GM12878 (cell line): ENCODE measurements around the gene METRN. TPM values are rescaled to one million over a fixed set of nuclear protein-coding genes. Genes with fewer than 3 reads are reported as not detected.

Experiments used
- BACH1 ChIP-seq: fragments of 450-650 bp; IDR thresholded peaks from 2 replicates; pipeline ENCODE4 v1.6.1; 2017; ENCODE audit warnings: mild to moderate bottlenecking, borderline replicate concordance
- BHLHE40 ChIP-seq, 2 experiments: fragments of 450-650 bp in 1 of 2; IDR thresholded peaks; 2 replicates each; pipeline ENCODE4 v1.6.1; 2011 to 2017; ENCODE audit warnings: low read depth in 2 of 2, borderline replicate concordance in 1 of 2, improper control_type of control experiment in 1 of 2, low read length in 1 of 2, mild to moderate bottlenecking in 1 of 2
- CBX5 ChIP-seq: sonication (generic); IDR thresholded peaks from 2 replicates; pipeline ENCODE4 v1.6.1; 2016; ENCODE audit warnings: low read depth, moderate library complexity, mild to moderate bottlenecking, inconsistent platforms
- CREM ChIP-seq: IDR thresholded peaks from 2 replicates; pipeline ENCODE4 v1.6.1; 2014; ENCODE audit warnings: antibody characterized with exemption, low read depth
- GABPA ChIP-seq: IDR thresholded peaks from 2 replicates; pipeline ENCODE4 v1.6.1; 2014; ENCODE audit warnings: antibody characterized with exemption, low read depth, mild to moderate bottlenecking, inconsistent platforms
- GATAD2B ChIP-seq: fragments of 450-650 bp; conservative IDR thresholded peaks from 2 replicates; pipeline ENCODE4 v1.6.1; 2017; ENCODE audit warnings: low read depth, mild to moderate bottlenecking, moderate library complexity
- LARP7 ChIP-seq: fragments of 450-650 bp; IDR thresholded peaks from 2 replicates; pipeline ENCODE4 v1.6.1; 2017; ENCODE audit warnings: mild to moderate bottlenecking
- MTA2 ChIP-seq: fragments of 450-650 bp; IDR thresholded peaks from 2 replicates; pipeline ENCODE4 v1.6.1; 2016; ENCODE audit warnings: low read depth, mild to moderate bottlenecking, moderate library complexity
- RAD51 ChIP-seq: fragments of 450-650 bp; IDR thresholded peaks from 2 replicates; pipeline ENCODE4 v1.6.1; 2016; ENCODE audit warnings: moderate library complexity, mild to moderate bottlenecking, inconsistent platforms
- RELA ChIP-seq: fragments of 450-650 bp; IDR thresholded peaks from 2 replicates; pipeline ENCODE4 v1.8.0; 2014; ENCODE audit warnings: borderline replicate concordance; ENCODE audit not compliant: partially characterized antibody
- SMAD1 ChIP-seq: fragments of 450-650 bp; IDR thresholded peaks from 2 replicates; pipeline ENCODE4 v1.6.1; 2018; ENCODE audit warnings: mild to moderate bottlenecking, low read depth; ENCODE audit not compliant: partially characterized antibody
- SMARCA5 ChIP-seq: fragments of 450-650 bp; IDR thresholded peaks from 2 replicates; pipeline ENCODE4 v1.6.1; 2017; ENCODE audit warnings: mild to moderate bottlenecking
- SREBF1 ChIP-seq: IDR thresholded peaks from 2 replicates; pipeline ENCODE4 v1.6.1; 2012; ENCODE audit warnings: mild to moderate bottlenecking, low read length
- SREBF2 ChIP-seq: IDR thresholded peaks from 2 replicates; pipeline ENCODE4 v1.6.1; 2012; ENCODE audit warnings: mild to moderate bottlenecking, low read length
- TARDBP ChIP-seq: IDR thresholded peaks from 2 replicates; pipeline ENCODE4 v1.6.1; 2016; ENCODE audit warnings: borderline replicate concordance
- TCF12 ChIP-seq: IDR thresholded peaks from 2 replicates; pipeline ENCODE4 v1.6.1; 2011; ENCODE audit warnings: low read depth, mild to moderate bottlenecking, low read length
- polyA plus RNA-seq, 11 experiments: library from polyadenylated mRNA; depleted of rRNA in 4 of 11; unstranded in 6 of 11; stranded (reverse) in 5 of 11; fragments of >200 nt; fragmentation: Nextera tagmentation in 4 of 11; fragmentation: Illumina TruSeq in 1 of 11; extraction: Ambion mirVana in 4 of 11; extraction: Trizol in 1 of 11; gene quantifications; 1 replicate in 1 of 11; 2 replicates in 10 of 11; pipeline versions ENCODE4 v1.2.1 to v1.2.3, GENCODE V29; 2011 to 2016; ENCODE audit warnings: inconsistent platforms in 2 of 11, missing spikeins in 2 of 11, low read depth in 1 of 11
- total RNA-seq, 4 experiments: library from RNA; depleted of rRNA in 3 of 4; stranded (reverse); fragments of >200 nt in 3 of 4; fragmentation: Illumina TruSeq in 1 of 4; extraction: Trizol in 1 of 4; gene quantifications; 2 replicates each; pipeline versions ENCODE4 v1.2.1 to v1.2.3, GENCODE V29; 2013 to 2021
- TF ChIP-seq, protein P1 (sequence below): fragments of 450-650 bp; IDR thresholded peaks from 2 replicates; pipeline ENCODE4 v1.6.1; 2017; ENCODE audit warnings: mild to moderate bottlenecking, moderate library complexity
- TF ChIP-seq, protein P2 (sequence below): IDR thresholded peaks from 2 replicates; pipeline ENCODE4 v1.6.1; 2011; ENCODE audit warnings: borderline replicate concordance, low read depth, mild to moderate bottlenecking, moderate library complexity, low read length; ENCODE audit not compliant: insufficient read depth, poor library complexity, severe bottlenecking
- TF ChIP-seq, protein P3 (sequence below): IDR thresholded peaks from 2 replicates; pipeline ENCODE4 v1.6.1; 2011; ENCODE audit warnings: low read depth, low read length, improper control_type of control experiment, borderline replicate concordance
- TF ChIP-seq, protein P4 (sequence below): fragments of 450-650 bp; formaldehyde crosslinking; IDR thresholded peaks from 2 replicates; pipeline ENCODE4 v1.4.0; 2020; ENCODE audit warnings: mild to moderate bottlenecking, moderate library complexity

The METRN gene
- total and polyA plus RNA-seq, 10 of the 15 experiments (the other 5 are each of a cell fraction or from before 2014, with no cell fraction given): 0.11 to 12.8 (median 1.1) TPM; not detected in 1

DNA sequence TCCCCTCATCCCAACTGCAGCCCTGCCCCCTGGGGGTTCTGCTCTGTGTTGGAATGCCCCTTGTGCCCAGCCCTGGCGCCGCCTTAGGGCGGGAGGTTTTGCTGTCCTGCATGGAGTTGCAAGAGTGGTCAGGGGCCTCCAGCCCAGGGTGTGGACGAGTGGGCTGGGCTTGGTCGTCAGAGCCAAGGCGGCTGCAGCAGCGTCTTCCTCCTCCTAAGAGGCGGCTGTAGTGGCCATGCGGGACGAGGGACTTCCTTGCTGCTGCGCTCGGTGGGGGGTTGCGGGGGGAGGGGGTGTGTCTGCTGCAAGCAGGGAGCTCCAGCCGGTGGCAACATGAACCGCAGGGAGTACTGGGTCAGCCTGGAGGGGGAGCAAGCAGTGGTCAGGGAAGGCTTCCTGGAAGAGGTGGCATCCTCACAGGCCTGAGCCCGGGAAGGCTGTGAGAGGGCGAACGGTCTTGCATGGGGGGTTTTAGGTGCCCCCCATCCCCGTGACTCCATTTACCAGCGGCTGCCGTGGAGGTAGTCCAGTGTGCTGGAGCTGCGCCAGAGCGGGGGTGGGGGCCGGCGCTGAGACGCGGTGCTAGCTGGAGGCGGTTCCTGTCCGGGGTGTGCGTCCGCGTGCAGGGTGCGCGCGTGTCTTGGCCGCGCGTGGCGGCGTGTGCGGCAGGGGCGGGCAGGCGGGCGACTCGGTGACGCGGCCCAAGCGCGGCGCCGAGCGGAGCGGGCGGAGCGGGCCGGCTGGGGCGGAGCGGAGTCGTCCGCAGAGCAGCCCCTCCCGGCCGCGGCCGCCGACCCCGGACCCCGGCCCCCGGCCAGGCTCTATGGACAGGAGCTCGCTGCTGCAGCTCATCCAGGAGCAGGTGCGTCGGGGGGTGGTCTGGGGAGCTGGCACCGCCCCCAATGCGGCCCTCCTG lies 39.7 kb upstream of the METRN start, which contains the start of gene RHBDL1 (continued):
- TF ChIP-seq, protein P1, sequence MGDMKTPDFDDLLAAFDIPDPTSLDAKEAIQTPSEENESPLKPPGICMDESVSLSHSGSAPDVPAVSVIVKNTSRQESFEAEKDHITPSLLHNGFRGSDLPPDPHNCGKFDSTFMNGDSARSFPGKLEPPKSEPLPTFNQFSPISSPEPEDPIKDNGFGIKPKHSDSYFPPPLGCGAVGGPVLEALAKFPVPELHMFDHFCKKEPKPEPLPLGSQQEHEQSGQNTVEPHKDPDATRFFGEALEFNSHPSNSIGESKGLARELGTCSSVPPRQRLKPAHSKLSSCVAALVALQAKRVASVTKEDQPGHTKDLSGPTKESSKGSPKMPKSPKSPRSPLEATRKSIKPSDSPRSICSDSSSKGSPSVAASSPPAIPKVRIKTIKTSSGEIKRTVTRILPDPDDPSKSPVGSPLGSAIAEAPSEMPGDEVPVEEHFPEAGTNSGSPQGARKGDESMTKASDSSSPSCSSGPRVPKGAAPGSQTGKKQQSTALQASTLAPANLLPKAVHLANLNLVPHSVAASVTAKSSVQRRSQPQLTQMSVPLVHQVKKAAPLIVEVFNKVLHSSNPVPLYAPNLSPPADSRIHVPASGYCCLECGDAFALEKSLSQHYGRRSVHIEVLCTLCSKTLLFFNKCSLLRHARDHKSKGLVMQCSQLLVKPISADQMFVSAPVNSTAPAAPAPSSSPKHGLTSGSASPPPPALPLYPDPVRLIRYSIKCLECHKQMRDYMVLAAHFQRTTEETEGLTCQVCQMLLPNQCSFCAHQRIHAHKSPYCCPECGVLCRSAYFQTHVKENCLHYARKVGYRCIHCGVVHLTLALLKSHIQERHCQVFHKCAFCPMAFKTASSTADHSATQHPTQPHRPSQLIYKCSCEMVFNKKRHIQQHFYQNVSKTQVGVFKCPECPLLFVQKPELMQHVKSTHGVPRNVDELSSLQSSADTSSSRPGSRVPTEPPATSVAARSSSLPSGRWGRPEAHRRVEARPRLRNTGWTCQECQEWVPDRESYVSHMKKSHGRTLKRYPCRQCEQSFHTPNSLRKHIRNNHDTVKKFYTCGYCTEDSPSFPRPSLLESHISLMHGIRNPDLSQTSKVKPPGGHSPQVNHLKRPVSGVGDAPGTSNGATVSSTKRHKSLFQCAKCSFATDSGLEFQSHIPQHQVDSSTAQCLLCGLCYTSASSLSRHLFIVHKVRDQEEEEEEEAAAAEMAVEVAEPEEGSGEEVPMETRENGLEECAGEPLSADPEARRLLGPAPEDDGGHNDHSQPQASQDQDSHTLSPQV: no peak
- TF ChIP-seq GABPA (no peak), RELA (no peak), CBX5 (no peak), BHLHE40 (IDR thresholded peaks at IDR 0.05; ENCODE audit: borderline replicate concordance in 1 of 2, low read depth in 2 of 2, low read length in 1 of 2) (peak in 1 of 2 experiments; percentile 41; a peak in 2 of 4 replicates), CREM (no peak), MTA2 (no peak), RAD51 (no peak), GATAD2B (peak; percentile 56), TARDBP (no peak), SMARCA5 (no peak), LARP7 (0 out of 2 replicates have a peak, but pooled peaks have one; percentile 18), BACH1 (peak; percentile 85; the same call in 1 of the 2 replicates), SREBF2 (no peak), SREBF1 (no peak), TCF12 (no peak), SMAD1 (no peak)
- TF ChIP-seq, protein P2, sequence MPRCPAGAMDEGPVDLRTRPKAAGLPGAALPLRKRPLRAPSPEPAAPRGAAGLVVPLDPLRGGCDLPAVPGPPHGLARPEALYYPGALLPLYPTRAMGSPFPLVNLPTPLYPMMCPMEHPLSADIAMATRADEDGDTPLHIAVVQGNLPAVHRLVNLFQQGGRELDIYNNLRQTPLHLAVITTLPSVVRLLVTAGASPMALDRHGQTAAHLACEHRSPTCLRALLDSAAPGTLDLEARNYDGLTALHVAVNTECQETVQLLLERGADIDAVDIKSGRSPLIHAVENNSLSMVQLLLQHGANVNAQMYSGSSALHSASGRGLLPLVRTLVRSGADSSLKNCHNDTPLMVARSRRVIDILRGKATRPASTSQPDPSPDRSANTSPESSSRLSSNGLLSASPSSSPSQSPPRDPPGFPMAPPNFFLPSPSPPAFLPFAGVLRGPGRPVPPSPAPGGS: peak; percentile 23
- TF ChIP-seq, protein P3, sequence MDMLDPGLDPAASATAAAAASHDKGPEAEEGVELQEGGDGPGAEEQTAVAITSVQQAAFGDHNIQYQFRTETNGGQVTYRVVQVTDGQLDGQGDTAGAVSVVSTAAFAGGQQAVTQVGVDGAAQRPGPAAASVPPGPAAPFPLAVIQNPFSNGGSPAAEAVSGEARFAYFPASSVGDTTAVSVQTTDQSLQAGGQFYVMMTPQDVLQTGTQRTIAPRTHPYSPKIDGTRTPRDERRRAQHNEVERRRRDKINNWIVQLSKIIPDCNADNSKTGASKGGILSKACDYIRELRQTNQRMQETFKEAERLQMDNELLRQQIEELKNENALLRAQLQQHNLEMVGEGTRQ: no peak
- TF ChIP-seq, protein P4, sequence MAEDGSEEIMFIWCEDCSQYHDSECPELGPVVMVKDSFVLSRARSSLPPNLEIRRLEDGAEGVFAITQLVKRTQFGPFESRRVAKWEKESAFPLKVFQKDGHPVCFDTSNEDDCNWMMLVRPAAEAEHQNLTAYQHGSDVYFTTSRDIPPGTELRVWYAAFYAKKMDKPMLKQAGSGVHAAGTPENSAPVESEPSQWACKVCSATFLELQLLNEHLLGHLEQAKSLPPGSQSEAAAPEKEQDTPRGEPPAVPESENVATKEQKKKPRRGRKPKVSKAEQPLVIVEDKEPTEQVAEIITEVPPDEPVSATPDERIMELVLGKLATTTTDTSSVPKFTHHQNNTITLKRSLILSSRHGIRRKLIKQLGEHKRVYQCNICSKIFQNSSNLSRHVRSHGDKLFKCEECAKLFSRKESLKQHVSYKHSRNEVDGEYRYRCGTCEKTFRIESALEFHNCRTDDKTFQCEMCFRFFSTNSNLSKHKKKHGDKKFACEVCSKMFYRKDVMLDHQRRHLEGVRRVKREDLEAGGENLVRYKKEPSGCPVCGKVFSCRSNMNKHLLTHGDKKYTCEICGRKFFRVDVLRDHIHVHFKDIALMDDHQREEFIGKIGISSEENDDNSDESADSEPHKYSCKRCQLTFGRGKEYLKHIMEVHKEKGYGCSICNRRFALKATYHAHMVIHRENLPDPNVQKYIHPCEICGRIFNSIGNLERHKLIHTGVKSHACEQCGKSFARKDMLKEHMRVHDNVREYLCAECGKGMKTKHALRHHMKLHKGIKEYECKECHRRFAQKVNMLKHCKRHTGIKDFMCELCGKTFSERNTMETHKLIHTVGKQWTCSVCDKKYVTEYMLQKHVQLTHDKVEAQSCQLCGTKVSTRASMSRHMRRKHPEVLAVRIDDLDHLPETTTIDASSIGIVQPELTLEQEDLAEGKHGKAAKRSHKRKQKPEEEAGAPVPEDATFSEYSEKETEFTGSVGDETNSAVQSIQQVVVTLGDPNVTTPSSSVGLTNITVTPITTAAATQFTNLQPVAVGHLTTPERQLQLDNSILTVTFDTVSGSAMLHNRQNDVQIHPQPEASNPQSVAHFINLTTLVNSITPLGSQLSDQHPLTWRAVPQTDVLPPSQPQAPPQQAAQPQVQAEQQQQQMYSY (CRISPR knock-in tag): no peak
